ENCODE data around the gene FGFR4.

Gene FGFR4

GRCh38 chr5:177103523-177104253 lies 17.0 kb downstream of the FGFR4 start:
- DNase-seq, result no peak

- DNase-seq, result no peak
These were observed 19.2 kb downstream of the FGFR4 start for GRCh38 chr5:177105691-177106476.

- no peak for DNase-seq
These were observed 20.4 kb downstream of the FGFR4 start for GRCh38 chr5:177107159-177107558.

GRCh38 chr5:177109810-177110209 lies 23.1 kb downstream of the FGFR4 start:
- no peak for DNase-seq

GRCh38 chr5:177111720-177112394 lies 25.1 kb downstream of the FGFR4 start:
- peak; percentile 60 to 63 for DNase-seq

GRCh38 chr5:177112589-177113220 lies 26.0 kb downstream of the FGFR4 start:
- no peak for DNase-seq

GRCh38 chr5:177113566-177114424 lies 27.1 kb downstream of the FGFR4 start:
- peak; percentile 78 to 85 for DNase-seq

GRCh38 chr5:177116631-177117373 lies 30.1 kb downstream of the FGFR4 start:
- peak; percentile 86 to 87 for DNase-seq

GRCh38 chr5:177117441-177118045 lies 30.8 kb downstream of the FGFR4 start:
- DNase-seq, result no peak

GRCh38 chr5:177122566-177122965 lies 35.9 kb downstream of the FGFR4 start:
- no peak for DNase-seq

GRCh38 chr5:177123789-177124485 lies 37.2 kb downstream of the FGFR4 start:
- DNase-seq, result no peak

- no peak for DNase-seq
These were observed 37.8 kb downstream of the FGFR4 start for GRCh38 chr5:177124486-177124991.

- no peak for DNase-seq
These were observed 40.1 kb downstream of the FGFR4 start for GRCh38 chr5:177126771-177127170.

- DNase-seq, result peak in 1 of 2 donors; percentile 38
These were observed 41.9 kb downstream of the FGFR4 start for GRCh38 chr5:177128551-177128981.

GRCh38 chr5:177130211-177131018 lies 43.7 kb downstream of the FGFR4 start:
- no peak for DNase-seq

- no peak for DNase-seq
These were observed 44.3 kb downstream of the FGFR4 start for GRCh38 chr5:177131019-177131320.

- no peak for DNase-seq
These were observed 44.8 kb downstream of the FGFR4 start for GRCh38 chr5:177131352-177132135.
